ENCODE measurements around the gene BAX. TPM values are rescaled to one million over a fixed set of nuclear protein-coding genes. Genes with fewer than 3 reads are reported as not detected.

BAX gene
- total and polyA plus RNA-seq, 4 donors, result 10.5 to 27.0 (median 14.8) TPM

GRCh38 chr19:48921721-48922500 is 32.8 kb upstream of the BAX start:
- TF ChIP-seq RAD21 (IDR thresholded peaks at IDR 0.05) (no peak), FOXA1 (IDR thresholded peaks at IDR 0.05) (no peak), HNF4A (conservative IDR thresholded peaks at IDR 0.05) (no peak), GABPA (IDR thresholded peaks at IDR 0.05 in 1 of 2, conservative IDR thresholded peaks at IDR 0.05 in 1 of 2) (no peak), TAF1 (conservative IDR thresholded peaks at IDR 0.05) (no peak), NR2F2 (IDR thresholded peaks at IDR 0.05) (no peak)
- TF ChIP-seq, protein P1, sequence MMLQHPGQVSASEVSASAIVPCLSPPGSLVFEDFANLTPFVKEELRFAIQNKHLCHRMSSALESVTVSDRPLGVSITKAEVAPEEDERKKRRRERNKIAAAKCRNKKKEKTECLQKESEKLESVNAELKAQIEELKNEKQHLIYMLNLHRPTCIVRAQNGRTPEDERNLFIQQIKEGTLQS (IDR thresholded peaks at IDR 0.05), result no peak
- TF ChIP-seq, protein P2, sequence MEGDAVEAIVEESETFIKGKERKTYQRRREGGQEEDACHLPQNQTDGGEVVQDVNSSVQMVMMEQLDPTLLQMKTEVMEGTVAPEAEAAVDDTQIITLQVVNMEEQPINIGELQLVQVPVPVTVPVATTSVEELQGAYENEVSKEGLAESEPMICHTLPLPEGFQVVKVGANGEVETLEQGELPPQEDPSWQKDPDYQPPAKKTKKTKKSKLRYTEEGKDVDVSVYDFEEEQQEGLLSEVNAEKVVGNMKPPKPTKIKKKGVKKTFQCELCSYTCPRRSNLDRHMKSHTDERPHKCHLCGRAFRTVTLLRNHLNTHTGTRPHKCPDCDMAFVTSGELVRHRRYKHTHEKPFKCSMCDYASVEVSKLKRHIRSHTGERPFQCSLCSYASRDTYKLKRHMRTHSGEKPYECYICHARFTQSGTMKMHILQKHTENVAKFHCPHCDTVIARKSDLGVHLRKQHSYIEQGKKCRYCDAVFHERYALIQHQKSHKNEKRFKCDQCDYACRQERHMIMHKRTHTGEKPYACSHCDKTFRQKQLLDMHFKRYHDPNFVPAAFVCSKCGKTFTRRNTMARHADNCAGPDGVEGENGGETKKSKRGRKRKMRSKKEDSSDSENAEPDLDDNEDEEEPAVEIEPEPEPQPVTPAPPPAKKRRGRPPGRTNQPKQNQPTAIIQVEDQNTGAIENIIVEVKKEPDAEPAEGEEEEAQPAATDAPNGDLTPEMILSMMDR (IDR thresholded peaks at IDR 0.05; ENCODE audit: low read depth, low read length, missing input control), result no peak
- no peaks in the 10 kb centered on the region for H3K9me3 ChIP-seq (ENCODE audit: control insufficient read depth in 4 of 4, low read length in 3 of 4)
- H3K4me3 ChIP-seq (ENCODE audit: low read depth in 1 of 3, low read length in 3 of 3), result no peak overlapping the region
- H3K9ac ChIP-seq (ENCODE audit: low read depth in 1 of 2, low read length in 2 of 2), result no peak overlapping the region
- peaks cover 11 to 40% (median 34%) of the 10 kb centered on the region in 4 donors for H3K36me3 ChIP-seq (ENCODE audit: control insufficient read depth in 4 of 4, insufficient read depth in 3 of 4, low read depth in 1 of 4, low read length in 3 of 4)
- no peak for DNase-seq (ENCODE audit: low spot score)
- WGBS, result 95% methylated on average over 12 of the region's 12 CpGs
- no peak overlapping the region for H3K27ac ChIP-seq (ENCODE audit: low read depth in 1 of 2, low read length in 2 of 2)
- no peaks in the 10 kb centered on the region for H3K4me1 ChIP-seq (ENCODE audit: control insufficient read depth in 4 of 4, insufficient read depth in 4 of 4, low read length in 3 of 4)
- no peaks in the 10 kb centered on the region for H3K27me3 ChIP-seq (ENCODE audit: control insufficient read depth in 4 of 4, insufficient read depth in 4 of 4, low read length in 3 of 4)

- H3K36me3 ChIP-seq (ENCODE audit: control insufficient read depth in 4 of 4, insufficient read depth in 3 of 4, low read depth in 1 of 4, low read length in 3 of 4), result peaks cover 11 to 39% (median 32%) of the 10 kb centered on the region in 4 donors
- no peaks in the 10 kb centered on the region for H3K4me1 ChIP-seq (ENCODE audit: control insufficient read depth in 4 of 4, insufficient read depth in 4 of 4, low read length in 3 of 4)
- no peak overlapping the region for H3K27ac ChIP-seq (ENCODE audit: low read depth in 1 of 2, low read length in 2 of 2)
- 93% methylated on average over 18 of the region's 18 CpGs for WGBS
- no peak overlapping the region for H3K9ac ChIP-seq (ENCODE audit: low read depth in 1 of 2, low read length in 2 of 2)
- no peaks in the 10 kb centered on the region for H3K27me3 ChIP-seq (ENCODE audit: control insufficient read depth in 4 of 4, insufficient read depth in 4 of 4, low read length in 3 of 4)
- no peaks in the 10 kb centered on the region for H3K9me3 ChIP-seq (ENCODE audit: control insufficient read depth in 4 of 4, low read length in 3 of 4)
- no peak for DNase-seq (ENCODE audit: low spot score)
- TF ChIP-seq HNF4G (IDR thresholded peaks at IDR 0.05) (no peak), HNF4A (conservative IDR thresholded peaks at IDR 0.05) (no peak), MAX (IDR thresholded peaks at IDR 0.05) (no peak), RXRA (IDR thresholded peaks at IDR 0.05) (no peak), TAF1 (conservative IDR thresholded peaks at IDR 0.05) (no peak), YY1 (IDR thresholded peaks at IDR 0.05) (no peak), ZBTB33 (IDR thresholded peaks at IDR 0.05) (no peak)
- TF ChIP-seq, protein P1 (IDR thresholded peaks at IDR 0.05), result no peak
- H3K4me3 ChIP-seq (ENCODE audit: low read depth in 1 of 3, low read length in 3 of 3), result no peak overlapping the region
Measured at GRCh38 chr19:48922548-48923490, 31.9 kb upstream of the BAX start.

Measured in liver (tissue), 9 donors.